H1 (cell line): ENCODE measurements around the gene SPEF2. TPM values are rescaled to one million over a fixed set of nuclear protein-coding genes. Genes with fewer than 3 reads are reported as not detected.

ENCODE experiments used
- CTCF ChIA-PET: fragments of 300-600 bp; sonication (Branson Sonifier 250); formaldehyde crosslinking; loops from one replicate; lab custom pipeline; 2021; ENCODE audit not compliant: partially characterized antibody; lab: Charles Lee
- POLR2A ChIA-PET: fragments of 300-600 bp; sonication (Branson Sonifier 250); formaldehyde crosslinking; loops from one replicate; lab custom pipeline; 2021; ENCODE audit warnings: inconsistent platforms; ENCODE audit not compliant: partially characterized antibody; lab: Charles Lee
- DNase-seq, 2 experiments: peaks; one replicate each; pipeline versions ENCODE4 v3.0.0 to v3.0.0-alpha.2; 2010 to 2022; ENCODE audit warnings: low spot score in 2 of 2, low read depth in 1 of 2, mixed read lengths in 1 of 2
- FAIRE-seq: peaks from 2 replicates; lab custom pipeline; 2011; peaks lifted over from hg19 to GRCh38; lab: Jason Lieb, UNC
- H2AFZ ChIP-seq: 2 replicates; pipeline ENCODE4 v1.8.1; 2012; ENCODE audit warnings: low read length, inconsistent platforms
- H2AK5ac ChIP-seq: 2 replicates; pipeline ENCODE4 v1.6.1; 2013; ENCODE audit warnings: low read depth, low read length
- H2BK120ac ChIP-seq: replicated peaks from 2 replicates; pipeline ENCODE3; 2013; ENCODE audit warnings: low read depth, low read length, inconsistent platforms
- H2BK12ac ChIP-seq: 2 replicates; pipeline ENCODE4 v1.6.1; 2013; ENCODE audit warnings: low read depth, low read length
- H2BK15ac ChIP-seq: 2 replicates; pipeline ENCODE4 v1.6.1; 2013; ENCODE audit warnings: low read length
- H2BK20ac ChIP-seq: 2 replicates; pipeline ENCODE4 v1.6.1; 2013; ENCODE audit warnings: low read length
- H2BK5ac ChIP-seq: 2 replicates; pipeline ENCODE4 v1.6.1; 2013; ENCODE audit warnings: low read depth, low read length
- H3K14ac ChIP-seq: 2 replicates; pipeline ENCODE4 v1.6.1; 2013; ENCODE audit warnings: inconsistent platforms; ENCODE audit not compliant: insufficient read length
- H3K18ac ChIP-seq: 2 replicates; pipeline ENCODE4 v1.6.1; 2013; ENCODE audit warnings: low read length; ENCODE audit errors: extremely low read depth
- H3K23ac ChIP-seq: 2 replicates; pipeline ENCODE4 v1.6.1; 2013; ENCODE audit warnings: inconsistent platforms; ENCODE audit not compliant: insufficient read length
- H3K23me2 ChIP-seq: 2 replicates; pipeline ENCODE4 v1.6.1; 2013; ENCODE audit warnings: low read depth, low read length
- H3K27ac ChIP-seq: 2 replicates; pipeline ENCODE4 v1.6.1; 2011; ENCODE audit warnings: low read depth, low read length, inconsistent platforms
- H3K27me3 ChIP-seq, 4 experiments: replicated peaks in 1 of 4; 1 replicate in 1 of 4; 2 replicates in 3 of 4; pipeline versions ENCODE4 v1.6.1 to v1.8.1; 2011 to 2013; ENCODE audit warnings: low read length in 3 of 4, mild to moderate bottlenecking in 3 of 4, inconsistent platforms in 2 of 4, mixed read lengths in 2 of 4, moderate library complexity in 1 of 4; ENCODE audit not compliant: control insufficient read depth in 3 of 4, insufficient read depth in 3 of 4; ENCODE audit errors: extremely low read depth in 1 of 4
- H3K36me3 ChIP-seq, 4 experiments: 2 replicates each; pipeline versions ENCODE4 v1.6.1 to v1.8.1; 2011 to 2013; ENCODE audit warnings: mild to moderate bottlenecking in 4 of 4, low read length in 3 of 4, moderate library complexity in 2 of 4, control low read depth in 1 of 4, inconsistent platforms in 1 of 4; ENCODE audit not compliant: insufficient read depth in 4 of 4, control insufficient read depth in 2 of 4
- H3K4ac ChIP-seq: replicated peaks from 2 replicates; pipeline ENCODE3; 2013; ENCODE audit warnings: low read length, low read depth, mixed read lengths, inconsistent platforms; ENCODE audit not compliant: insufficient read length
- H3K4me1 ChIP-seq, 4 experiments: replicated peaks in 1 of 4; 1 replicate in 1 of 4; 2 replicates in 3 of 4; pipeline versions ENCODE4 v1.6.1 to v1.8.1; 2011 to 2013; ENCODE audit warnings: low read length in 3 of 4, inconsistent platforms in 2 of 4, mixed read lengths in 1 of 4; ENCODE audit not compliant: insufficient read depth in 4 of 4, control insufficient read depth in 3 of 4
- H3K4me2 ChIP-seq, 2 experiments: 2 replicates each; pipeline versions ENCODE4 v1.6.1 to v1.8.1; 2011 to 2013; ENCODE audit warnings: low read depth in 2 of 2, low read length in 2 of 2, control low read depth in 1 of 2, inconsistent platforms in 1 of 2, mild to moderate bottlenecking in 1 of 2; ENCODE audit not compliant: insufficient read depth in 1 of 2
- H3K4me3 ChIP-seq, 4 experiments: fragments of 200-600, 300-600 bp in 1 of 4; sonication (generic), shearing (Covaris generic), sonication (Bioruptor Twin) in 1 of 4; 2 replicates each; pipeline versions ENCODE4 v1.5.1 to v1.8.1; 2011 to 2016; ENCODE audit warnings: low read length in 4 of 4, low read depth in 3 of 4, control low read depth in 2 of 4, inconsistent platforms in 2 of 4, mild to moderate bottlenecking in 2 of 4, mixed read lengths in 1 of 4, moderate library complexity in 1 of 4; ENCODE audit not compliant: insufficient read depth in 2 of 4; ENCODE audit errors: extremely low read depth in 1 of 4
- H3K56ac ChIP-seq: replicated peaks from 2 replicates; pipeline ENCODE3; 2013; ENCODE audit warnings: low read depth, mild to moderate bottlenecking, mixed read lengths, low read length, inconsistent platforms; ENCODE audit not compliant: insufficient read length
- H3K79me1 ChIP-seq: 2 replicates; pipeline ENCODE4 v1.6.1; 2013; ENCODE audit warnings: low read depth, low read length, control low read depth
- H3K79me2 ChIP-seq, 2 experiments: 2 replicates each; pipeline versions ENCODE4 v1.6.1 to v1.8.1; 2012 to 2013; ENCODE audit warnings: low read length in 2 of 2, mild to moderate bottlenecking in 2 of 2, inconsistent platforms in 1 of 2; ENCODE audit not compliant: insufficient read depth in 2 of 2, control insufficient read depth in 1 of 2
- H3K9ac ChIP-seq, 4 experiments: replicated peaks in 1 of 4; 1 replicate in 1 of 4; 2 replicates in 3 of 4; pipeline versions ENCODE4 v1.6.1 to v1.8.1; 2011 to 2013; ENCODE audit warnings: low read depth in 3 of 4, low read length in 3 of 4, control low read depth in 2 of 4, mild to moderate bottlenecking in 2 of 4, moderate library complexity in 2 of 4, inconsistent platforms in 1 of 4; ENCODE audit errors: extremely low read depth in 1 of 4
- H3K9me3 ChIP-seq, 2 experiments: 2 replicates each; pipeline versions ENCODE4 v1.6.1 to v1.8.1; 2012 to 2013; ENCODE audit warnings: mild to moderate bottlenecking in 2 of 2, moderate library complexity in 2 of 2, control low read depth in 1 of 2, inconsistent platforms in 1 of 2, low read depth in 1 of 2, low read length in 1 of 2, mixed read lengths in 1 of 2; ENCODE audit not compliant: insufficient read depth in 2 of 2
- H4K20me1 ChIP-seq, 2 experiments: replicated peaks in 1 of 2; 2 replicates each; pipeline versions ENCODE3 to v1.8.1; 2011 to 2013; ENCODE audit warnings: inconsistent platforms in 2 of 2, low read length in 2 of 2, mild to moderate bottlenecking in 1 of 2; ENCODE audit not compliant: insufficient read depth in 2 of 2, control insufficient read depth in 1 of 2
- H4K5ac ChIP-seq: 2 replicates; pipeline ENCODE4 v1.6.1; 2013; ENCODE audit warnings: low read length, low read depth, mixed read lengths, inconsistent platforms; ENCODE audit not compliant: insufficient read length
- H4K8ac ChIP-seq: 2 replicates; pipeline ENCODE4 v1.8.0; 2013; ENCODE audit warnings: mild to moderate bottlenecking, moderate library complexity, low read length, inconsistent platforms; ENCODE audit not compliant: insufficient read depth; ENCODE audit errors: extremely low read depth
- H4K91ac ChIP-seq: replicated peaks from 2 replicates; pipeline ENCODE3; 2013; ENCODE audit warnings: low read length, mixed read lengths, inconsistent platforms; ENCODE audit not compliant: insufficient read length
- BCL11A ChIP-seq, 2 experiments: IDR thresholded peaks; one replicate each; pipeline ENCODE4 v1.6.1; 2011; ENCODE audit warnings: low read depth in 2 of 2, low read length in 2 of 2, mild to moderate bottlenecking in 2 of 2
- CBX5 ChIP-seq: fragments of 300-800, 300-1000 bp; sonication (generic); IDR thresholded peaks from 2 replicates; pipeline ENCODE4 v1.7.1; 2016; ENCODE audit warnings: antibody characterized with exemption, low read length, low read depth
- CTBP2 ChIP-seq: IDR thresholded peaks from 2 replicates; pipeline ENCODE4 v1.7.0; 2011; ENCODE audit warnings: borderline replicate concordance, mild to moderate bottlenecking, moderate library complexity, mixed read lengths, low read length; ENCODE audit not compliant: insufficient read depth, insufficient read length
- EP300 ChIP-seq, 2 experiments: IDR thresholded peaks; 1 replicate in 1 of 2; 2 replicates in 1 of 2; pipeline ENCODE4 v1.6.1; 2011 to 2012; ENCODE audit warnings: low read depth in 2 of 2, low read length in 2 of 2, mild to moderate bottlenecking in 2 of 2, borderline replicate concordance in 1 of 2, inconsistent platforms in 1 of 2, moderate library complexity in 1 of 2
- HDAC2 ChIP-seq, 2 experiments: fragments of 300-600 bp in 1 of 2; sonication (generic) in 1 of 2; IDR thresholded peaks; 2 replicates each; pipeline ENCODE4 v1.6.1; 2011 to 2012; ENCODE audit warnings: low read depth in 2 of 2, low read length in 2 of 2, mild to moderate bottlenecking in 2 of 2, moderate library complexity in 2 of 2, borderline replicate concordance in 1 of 2, inconsistent platforms in 1 of 2
- NRF1 ChIP-seq: IDR thresholded peaks from 2 replicates; pipeline ENCODE4 v1.6.1; 2011; ENCODE audit warnings: mild to moderate bottlenecking, low read depth, low read length, improper control_type of control experiment
- SP4 ChIP-seq: IDR thresholded peaks from 2 replicates; pipeline ENCODE4 v1.6.1; 2012; ENCODE audit warnings: low read length, inconsistent platforms
- TBP ChIP-seq: IDR thresholded peaks from 2 replicates; pipeline ENCODE4 v1.6.1; 2011; ENCODE audit warnings: low read depth, low read length, improper control_type of control experiment
- TEAD4 ChIP-seq: IDR thresholded peaks from 2 replicates; pipeline ENCODE4 v1.6.1; 2012; ENCODE audit warnings: low read depth, low read length, inconsistent platforms, mixed read lengths
- WGBS, 2 experiments: shearing (Covaris generic) in 1 of 2; methylation state at CpG; one replicate each; pipeline versions ENCODE4 v1.1.6 to v1.1.7; 2013 to 2015; ENCODE audit warnings: low lambda C conversion rate in 2 of 2, mixed read lengths in 2 of 2, inconsistent platforms in 1 of 2, low coverage in 1 of 2, missing lambda C conversion rate in 1 of 2; ENCODE audit not compliant: insufficient replicate concordance in 2 of 2, insufficient coverage in 1 of 2, insufficient read length in 1 of 2; ENCODE audit errors: extremely low coverage in 1 of 2, missing lambda C conversion rate in 1 of 2; 5-methylcytosine and 5-hydroxymethylcytosine counted together
- polyA plus RNA-seq, 7 experiments: library from polyadenylated mRNA; depleted of rRNA in 3 of 7; stranded (reverse) in 5 of 7; unstranded in 2 of 7; fragments of >200 nt in 5 of 7; fragments of 200-250 nt in 2 of 7; gene quantifications; 1 replicate in 5 of 7; 2 replicates in 1 of 7; 4 replicates in 1 of 7; pipeline versions ENCODE4 v1.2.1 to v1.2.3, GENCODE V29; 2011 to 2013; ENCODE audit warnings: missing spikeins in 2 of 7, mixed read lengths in 2 of 7
- total RNA-seq: library from RNA; stranded (reverse); fragmentation: NEBNext Ultra II Directional; extraction: Animal tissue kit (Norgen Biotek cat#: 25700); gene quantifications from 2 replicates; pipeline ENCODE4 v1.2.1, GENCODE V29; 2021
- TF ChIP-seq, protein P1 (sequence below): IDR thresholded peaks from 2 replicates; pipeline ENCODE4 v1.6.1; 2011; ENCODE audit warnings: low read length, improper control_type of control experiment

SPEF2 gene
- total and polyA plus RNA-seq, 2 of the 8 experiments (the other 6 are each of a cell fraction or from before 2014, with no cell fraction given), result 0.14 to 0.73 TPM

- H3K14ac ChIP-seq, result no peak overlapping the region
- no peaks in the 10 kb centered on the region for H4K20me1 ChIP-seq
- H3K36me3 ChIP-seq, result no peaks in the 10 kb centered on the region
- no peak overlapping the region for H3K9ac ChIP-seq
- TF ChIP-seq, protein P1, sequence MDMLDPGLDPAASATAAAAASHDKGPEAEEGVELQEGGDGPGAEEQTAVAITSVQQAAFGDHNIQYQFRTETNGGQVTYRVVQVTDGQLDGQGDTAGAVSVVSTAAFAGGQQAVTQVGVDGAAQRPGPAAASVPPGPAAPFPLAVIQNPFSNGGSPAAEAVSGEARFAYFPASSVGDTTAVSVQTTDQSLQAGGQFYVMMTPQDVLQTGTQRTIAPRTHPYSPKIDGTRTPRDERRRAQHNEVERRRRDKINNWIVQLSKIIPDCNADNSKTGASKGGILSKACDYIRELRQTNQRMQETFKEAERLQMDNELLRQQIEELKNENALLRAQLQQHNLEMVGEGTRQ, result no peak
- no peak for TF ChIP-seq TEAD4
- TF ChIP-seq EP300 (IDR thresholded peaks at IDR 0.05; ENCODE audit: borderline replicate concordance in 1 of 2, low read depth in 2 of 2, low read length in 2 of 2), result no peak
- no peak for TF ChIP-seq BCL11A (IDR thresholded peaks at IDR 0.05; ENCODE audit: low read depth in 2 of 2, low read length in 2 of 2)
- no peak for TF ChIP-seq CBX5
- no peak for TF ChIP-seq HDAC2 (IDR thresholded peaks at IDR 0.05; ENCODE audit: borderline replicate concordance in 1 of 2, low read depth in 2 of 2, low read length in 2 of 2)
- TF ChIP-seq SP4, result no peak
- no peak for TF ChIP-seq CTBP2
- TF ChIP-seq NRF1, result no peak
- no peak for TF ChIP-seq TBP
- TF ChIP-seq, all 59 proteins: peak for 0
- Histone ChIP-seq H3K4me1 (no peaks in the 10 kb centered on the region), H2BK15ac (no peak overlapping the region), H3K79me1 (no peaks in the 10 kb centered on the region), H2BK20ac (no peak overlapping the region), H3K4me3 (no peak overlapping the region), H3K4me2 (no peak overlapping the region), H4K91ac (no peak overlapping the region), H3K56ac (no peak overlapping the region), H3K27me3 (no peaks in the 10 kb centered on the region), H3K23me2 (no peaks in the 10 kb centered on the region), H3K9me3 (no peaks in the 10 kb centered on the region), H4K5ac (no peak overlapping the region), H2BK12ac (no peak overlapping the region), H3K23ac (no peak overlapping the region), H2BK120ac (no peak overlapping the region), H2AK5ac (no peak overlapping the region), H3K27ac (no peak overlapping the region), H2AFZ (no peak overlapping the region), H3K18ac (no peak overlapping the region), H4K8ac (no peak overlapping the region), H2BK5ac (no peak overlapping the region), H3K4ac (no peak overlapping the region), H3K79me2 (no peaks in the 10 kb centered on the region)
- POLR2A ChIA-PET, result no interaction called here
- no peak for DNase-seq
- CTCF ChIA-PET, result no interaction called here
- no peak for FAIRE-seq
- 70% methylated on average over 1 of the region's 1 CpG; no CpG with 5 or more reads in 1 of the 2 experiments for whole genome bisulfite sequencing, 2 experiments
Measured at GRCh38 chr5:35681911-35682310, 64.2 kb downstream of the SPEF2 start.
